GM12878 (cell line): ENCODE results near the gene MPHOSPH6. TPM values are rescaled to one million over a fixed set of nuclear protein-coding genes. Genes with fewer than 3 reads are reported as not detected.

Experiments
- ATAC-seq: fragments of 200-7000 bp; cut with Tn5 transposase; 3 replicates; pipeline ENCODE4 v1.9.1; 2020; ENCODE audit warnings: mild to moderate bottlenecking, moderate library complexity
- BruUV-seq: library from RNA; stranded (reverse); fragments of 400-500 nt; replicated peaks from 2 replicates; lab custom pipeline; 2021; lab: Mats Ljungman, UMichigan
- CTCF ChIA-PET: fragments of 300-600 bp; sonication (Branson Sonifier 250); formaldehyde crosslinking; extraction: SDS; loops from one replicate; lab custom pipeline; 2021; ENCODE audit warnings: inconsistent platforms; lab: Yijun Ruan, JAX
- POLR2A ChIA-PET: fragments of 350-600 bp; formaldehyde crosslinking; extraction: SDS; loops from one replicate; lab custom pipeline; 2021; ENCODE audit warnings: inconsistent platforms; lab: Charles Lee
- RAD21 ChIA-PET: fragments of 300-600 bp; sonication (Branson Sonifier 250); formaldehyde crosslinking; loops from one replicate; lab custom pipeline; 2023; ENCODE audit warnings: antibody characterized with exemption; ENCODE audit not compliant: unreplicated experiment; lab: Charles Lee
- SMC1A ChIA-PET: fragments of 300-600 bp; sonication (Branson Sonifier 250); formaldehyde crosslinking; loops from one replicate; lab custom pipeline; 2023; ENCODE audit not compliant: unreplicated experiment, uncharacterized antibody; lab: Charles Lee
- DNase-seq: peaks from one replicate; pipeline ENCODE4 v3.0.0-alpha.2; 2011; ENCODE audit warnings: low read depth, low spot score
- FAIRE-seq: peaks from 3 replicates; lab custom pipeline; 2011; peaks lifted over from hg19 to GRCh38; lab: Jason Lieb, UNC
- H2AFZ ChIP-seq: 2 replicates; pipeline ENCODE4 v1.6.0; 2011; ENCODE audit warnings: low read depth, low read length, control low read depth; ENCODE audit not compliant: control insufficient read depth
- H3K27ac ChIP-seq: 2 replicates; pipeline ENCODE4 v1.5.1; 2011; ENCODE audit warnings: control low read depth; ENCODE audit not compliant: control insufficient read depth, insufficient read depth
- H3K27me3 ChIP-seq, 2 experiments: replicated peaks in 1 of 2; 2 replicates each; pipeline versions ENCODE4 v1.6.0 to v1.6.1; 2011; ENCODE audit warnings: low read length in 1 of 2; ENCODE audit not compliant: control insufficient read depth in 2 of 2, insufficient read depth in 2 of 2
- H3K36me3 ChIP-seq, 2 experiments: 2 replicates each; pipeline ENCODE4 v1.5.1; 2011; ENCODE audit warnings: low read length in 1 of 2; ENCODE audit not compliant: control insufficient read depth in 2 of 2, insufficient read depth in 2 of 2
- H3K4me1 ChIP-seq: 2 replicates; pipeline ENCODE4 v1.6.1; 2011; ENCODE audit warnings: mild to moderate bottlenecking, low read length, moderate library complexity, mixed read lengths; ENCODE audit not compliant: control insufficient read depth, insufficient read depth
- H3K4me2 ChIP-seq: 2 replicates; pipeline ENCODE4 v1.6.0; 2011; ENCODE audit warnings: control low read depth; ENCODE audit not compliant: control insufficient read depth, insufficient read depth
- H3K4me3 ChIP-seq: fragments of 200-600 bp; sonication (generic); 2 replicates; pipeline ENCODE4 v1.5.1; 2016
- H3K79me2 ChIP-seq: 2 replicates; pipeline ENCODE4 v1.6.0; 2011; ENCODE audit warnings: low read length; ENCODE audit not compliant: control insufficient read depth, insufficient read depth
- H3K9ac ChIP-seq: 2 replicates; pipeline ENCODE4 v1.8.0; 2011; ENCODE audit warnings: low read length, control low read depth, mixed read lengths; ENCODE audit not compliant: control insufficient read depth, insufficient read depth
- H3K9me3 ChIP-seq: replicated peaks from 3 replicates; pipeline ENCODE4 v1.5.1; 2011; ENCODE audit warnings: mild to moderate bottlenecking, low read length; ENCODE audit not compliant: control insufficient read depth, insufficient read depth
- H4K20me1 ChIP-seq: 2 replicates; pipeline ENCODE4 v1.6.0; 2011; ENCODE audit not compliant: control insufficient read depth, insufficient read depth
- WGBS: methylation state at CpG from one replicate; pipeline ENCODE4 v1.1.6; 2016; ENCODE audit warnings: low lambda C conversion rate; ENCODE audit not compliant: insufficient replicate concordance, insufficient coverage; ENCODE audit errors: missing lambda C conversion rate; 5-methylcytosine and 5-hydroxymethylcytosine counted together
- in situ Hi-C: fragments of 300-500 bp; cut with MboI; formaldehyde crosslinking; loops from 9 replicates; pipeline ENCODE4 v1.14.3; 2018; ENCODE audit warnings: mixed read lengths
- intact Hi-C: fragments of 100-400 bp; cut with micrococcal nuclease; formaldehyde crosslinking; loops from one replicate; pipeline ENCODE4 v1.14.2; 2022; ENCODE audit not compliant: unreplicated experiment
- polyA plus RNA-seq, 11 experiments: library from polyadenylated mRNA; depleted of rRNA in 4 of 11; unstranded in 6 of 11; stranded (reverse) in 5 of 11; fragments of >200 nt; fragmentation: Nextera tagmentation in 4 of 11; fragmentation: Illumina TruSeq in 1 of 11; extraction: Ambion mirVana in 4 of 11; extraction: Trizol in 1 of 11; gene quantifications; 1 replicate in 1 of 11; 2 replicates in 10 of 11; pipeline versions ENCODE4 v1.2.1 to v1.2.3, GENCODE V29; 2011 to 2016; ENCODE audit warnings: inconsistent platforms in 2 of 11, missing spikeins in 2 of 11, low read depth in 1 of 11
- total RNA-seq, 4 experiments: library from RNA; depleted of rRNA in 3 of 4; stranded (reverse); fragments of >200 nt in 3 of 4; fragmentation: Illumina TruSeq in 1 of 4; extraction: Trizol in 1 of 4; gene quantifications; 2 replicates each; pipeline versions ENCODE4 v1.2.1 to v1.2.3, GENCODE V29; 2013 to 2021
- TF ChIP-seq, protein P1 (sequence below): IDR thresholded peaks from 2 replicates; pipeline ENCODE4 v1.6.1; 2011; ENCODE audit warnings: borderline replicate concordance, low read depth, mild to moderate bottlenecking, moderate library complexity, mixed read lengths, low read length; ENCODE audit not compliant: insufficient read depth; ENCODE audit errors: extremely low read length
- TF ChIP-seq, protein P2 (sequence below): fragments of 450-650 bp; IDR thresholded peaks from 2 replicates; pipeline ENCODE4 v1.6.1; 2017; ENCODE audit warnings: mild to moderate bottlenecking, moderate library complexity

The MPHOSPH6 gene
- total and polyA plus RNA-seq, 10 of the 15 experiments (the other 5 are each of a cell fraction or from before 2014, with no cell fraction given): 8.9 to 39.6 (median 19.8) TPM

DNA sequence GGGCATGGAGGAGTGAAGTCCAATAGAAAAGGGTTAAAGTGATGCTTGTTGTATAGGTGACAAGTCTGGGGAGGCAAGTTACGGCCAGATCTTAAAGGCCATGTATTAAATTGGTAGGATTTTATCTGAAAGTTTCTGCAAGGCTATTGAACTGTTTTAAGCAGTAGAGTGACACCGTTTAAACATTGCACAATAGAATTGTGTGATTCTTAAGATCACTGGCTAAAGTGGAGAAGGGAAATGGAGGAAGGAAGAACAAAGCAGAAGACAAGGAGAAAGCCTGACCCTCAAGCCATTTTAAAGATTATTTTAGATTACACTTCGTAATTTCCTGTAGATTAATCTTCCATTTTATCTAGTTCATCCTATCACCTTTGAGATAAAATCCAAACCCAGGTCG, 5.6 kb upstream of the MPHOSPH6 start:
- DNase-seq: no peak
- H3K4me3 ChIP-seq: no peak overlapping the region
- no peak overlapping the region for H3K4me2 ChIP-seq
- intact Hi-C loops: no loop called here
- BruUV-seq: no TSS peak
- H3K9me3 ChIP-seq: no peaks in the 10 kb centered on the region
- no peak overlapping the region for H3K9ac ChIP-seq
- 9% methylated on average over 4 of the region's 4 CpGs for WGBS
- no peak for FAIRE-seq
- no peak overlapping the region for H3K27ac ChIP-seq
- no peak overlapping the region for H2AFZ ChIP-seq
- ChIA-PET SMC1A (no interaction called here), POLR2A (no interaction called here), CTCF (no interaction called here), RAD21 (no interaction called here)
- H3K4me1 ChIP-seq: no peaks in the 10 kb centered on the region
- ATAC-seq: no peak
- TF ChIP-seq, protein P1, sequence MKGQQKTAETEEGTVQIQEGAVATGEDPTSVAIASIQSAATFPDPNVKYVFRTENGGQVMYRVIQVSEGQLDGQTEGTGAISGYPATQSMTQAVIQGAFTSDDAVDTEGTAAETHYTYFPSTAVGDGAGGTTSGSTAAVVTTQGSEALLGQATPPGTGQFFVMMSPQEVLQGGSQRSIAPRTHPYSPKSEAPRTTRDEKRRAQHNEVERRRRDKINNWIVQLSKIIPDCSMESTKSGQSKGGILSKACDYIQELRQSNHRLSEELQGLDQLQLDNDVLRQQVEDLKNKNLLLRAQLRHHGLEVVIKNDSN: no peak
- TF ChIP-seq, protein P2, sequence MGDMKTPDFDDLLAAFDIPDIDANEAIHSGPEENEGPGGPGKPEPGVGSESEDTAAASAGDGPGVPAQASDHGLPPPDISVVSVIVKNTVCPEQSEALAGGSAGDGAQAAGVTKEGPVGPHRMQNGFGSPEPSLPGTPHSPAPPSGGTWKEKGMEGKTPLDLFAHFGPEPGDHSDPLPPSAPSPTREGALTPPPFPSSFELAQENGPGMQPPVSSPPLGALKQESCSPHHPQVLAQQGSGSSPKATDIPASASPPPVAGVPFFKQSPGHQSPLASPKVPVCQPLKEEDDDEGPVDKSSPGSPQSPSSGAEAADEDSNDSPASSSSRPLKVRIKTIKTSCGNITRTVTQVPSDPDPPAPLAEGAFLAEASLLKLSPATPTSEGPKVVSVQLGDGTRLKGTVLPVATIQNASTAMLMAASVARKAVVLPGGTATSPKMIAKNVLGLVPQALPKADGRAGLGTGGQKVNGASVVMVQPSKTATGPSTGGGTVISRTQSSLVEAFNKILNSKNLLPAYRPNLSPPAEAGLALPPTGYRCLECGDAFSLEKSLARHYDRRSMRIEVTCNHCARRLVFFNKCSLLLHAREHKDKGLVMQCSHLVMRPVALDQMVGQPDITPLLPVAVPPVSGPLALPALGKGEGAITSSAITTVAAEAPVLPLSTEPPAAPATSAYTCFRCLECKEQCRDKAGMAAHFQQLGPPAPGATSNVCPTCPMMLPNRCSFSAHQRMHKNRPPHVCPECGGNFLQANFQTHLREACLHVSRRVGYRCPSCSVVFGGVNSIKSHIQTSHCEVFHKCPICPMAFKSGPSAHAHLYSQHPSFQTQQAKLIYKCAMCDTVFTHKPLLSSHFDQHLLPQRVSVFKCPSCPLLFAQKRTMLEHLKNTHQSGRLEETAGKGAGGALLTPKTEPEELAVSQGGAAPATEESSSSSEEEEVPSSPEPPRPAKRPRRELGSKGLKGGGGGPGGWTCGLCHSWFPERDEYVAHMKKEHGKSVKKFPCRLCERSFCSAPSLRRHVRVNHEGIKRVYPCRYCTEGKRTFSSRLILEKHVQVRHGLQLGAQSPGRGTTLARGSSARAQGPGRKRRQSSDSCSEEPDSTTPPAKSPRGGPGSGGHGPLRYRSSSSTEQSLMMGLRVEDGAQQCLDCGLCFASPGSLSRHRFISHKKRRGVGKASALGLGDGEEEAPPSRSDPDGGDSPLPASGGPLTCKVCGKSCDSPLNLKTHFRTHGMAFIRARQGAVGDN: no peak
- in situ Hi-C loops: no loop called here
- no peaks in the 10 kb centered on the region for H3K36me3 ChIP-seq
- no peaks in the 10 kb centered on the region for H3K79me2 ChIP-seq
- H4K20me1 ChIP-seq: no peaks in the 10 kb centered on the region
- H3K27me3 ChIP-seq: peaks cover 2 to 12% of the 10 kb centered on the region in 2 experiments
